Stimulated activated CD8-positive, alpha-beta memory T cell treated with anti-CD3 and anti-CD28 coated beads, Interleukin-12 subunit alpha, Interleukin-12 subunit beta, amount 100 ng/mL, for 4 hours (primary cell): Measurements from ENCODE around the gene SPINK5.

ENCODE experiments used
- DNase-seq: peaks from one replicate; pipeline ENCODE4 v3.0.0-alpha.2; 2020; ENCODE audit warnings: low read depth

Gene SPINK5

DNA sequence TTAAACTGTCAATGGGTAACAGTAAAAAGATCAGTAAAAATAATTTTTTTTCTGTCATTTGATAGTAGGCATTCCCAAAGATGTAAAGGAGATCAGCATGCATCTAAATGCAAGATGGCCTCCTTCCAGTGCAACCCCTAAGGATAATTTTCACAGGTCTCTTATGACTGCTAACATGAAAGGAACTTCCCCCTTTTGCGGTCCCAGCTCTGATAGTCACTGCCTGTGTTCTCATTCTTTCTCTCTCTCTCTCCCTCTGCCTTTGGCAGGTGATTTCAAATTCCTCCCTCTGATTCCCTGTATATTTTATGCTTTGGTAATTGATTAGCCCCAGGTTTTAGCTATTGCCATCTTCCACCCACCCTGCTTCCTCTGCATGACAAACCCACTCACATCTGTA is 113.4 kb downstream of the SPINK5 start:
- no peak for DNase-seq

GRCh38 chr5:148179234-148179824 is 115.5 kb downstream of the SPINK5 start:
- DNase-seq = no peak

DNA sequence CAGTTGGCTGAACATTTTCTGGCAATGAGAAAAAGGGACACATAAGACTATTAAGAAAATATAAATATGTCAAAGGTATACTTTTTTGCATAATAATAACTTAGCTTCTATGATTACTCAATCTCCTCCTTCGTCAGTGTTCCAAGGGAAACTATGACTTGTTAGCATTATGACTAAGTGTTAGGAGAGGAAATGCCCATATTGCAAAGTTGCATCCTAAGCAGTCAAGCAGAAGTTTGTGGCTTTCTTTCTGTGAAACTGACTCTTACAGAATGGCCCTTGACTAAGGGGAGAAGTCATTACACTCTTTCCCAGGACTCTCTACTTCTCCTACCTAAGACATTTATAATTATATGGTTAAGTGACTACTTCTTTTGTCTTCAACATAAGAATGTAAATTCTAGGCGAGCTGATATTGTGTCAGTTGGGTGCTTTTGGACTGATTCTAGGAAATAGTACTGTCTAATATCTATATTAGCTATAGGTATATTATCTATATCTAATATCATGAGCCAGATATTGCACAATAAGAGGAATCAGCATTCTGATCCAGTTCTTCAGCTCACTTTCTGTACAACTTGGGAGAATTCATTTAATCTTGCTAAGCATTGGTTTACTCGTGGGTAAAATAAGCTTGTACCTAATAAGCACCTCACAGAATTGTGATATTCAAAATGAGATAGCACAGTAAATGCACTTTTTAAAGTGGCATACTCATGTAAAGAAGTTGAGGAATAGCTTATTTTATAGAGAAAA is 122.6 kb downstream of the SPINK5 start:
- DNase-seq = no peak
